Skeletal muscle tissue (tissue), 4 donors: ENCODE measurements around the gene GNL3L. TPM values are rescaled to one million over a fixed set of nuclear protein-coding genes. Genes with fewer than 3 reads are reported as not detected.
"Not testable (repeated sequence)": the region's sequence is repeated elsewhere in the genome, so short reads cannot be mapped to it uniquely, and the experiment has no call there.

Experiments used
- H3K27ac ChIP-seq: one replicate; pipeline ENCODE4 v1.7.0; 2013; ENCODE audit warnings: mild to moderate bottlenecking, low read depth, low read length, inconsistent platforms
- H3K27me3 ChIP-seq, 3 donors: one replicate each; pipeline ENCODE4 v1.7.0; 2013; ENCODE audit warnings: low read length in 3 of 3; ENCODE audit not compliant: control insufficient read depth in 3 of 3, insufficient read depth in 3 of 3
- H3K36me3 ChIP-seq, 3 donors: one replicate each; pipeline ENCODE4 v1.7.0; 2013; ENCODE audit warnings: low read length in 3 of 3; ENCODE audit not compliant: control insufficient read depth in 3 of 3, insufficient read depth in 3 of 3
- H3K4me1 ChIP-seq, 3 donors: one replicate each; pipeline ENCODE4 v1.7.0; 2013; ENCODE audit warnings: low read length in 3 of 3, mild to moderate bottlenecking in 3 of 3; ENCODE audit not compliant: control insufficient read depth in 3 of 3, insufficient read depth in 3 of 3
- H3K4me3 ChIP-seq, 3 donors: one replicate each; pipeline ENCODE4 v1.7.0; 2013; ENCODE audit warnings: low read length in 3 of 3
- H3K9ac ChIP-seq, 3 donors: one replicate each; pipeline ENCODE4 v1.7.0; 2013; ENCODE audit warnings: low read length in 3 of 3, mild to moderate bottlenecking in 3 of 3, moderate library complexity in 2 of 3, low read depth in 1 of 3
- H3K9me3 ChIP-seq, 3 donors: one replicate each; pipeline ENCODE4 v1.7.0; 2013; ENCODE audit warnings: low read length in 3 of 3; ENCODE audit not compliant: control insufficient read depth in 3 of 3
- total RNA-seq: library from RNA; depleted of rRNA; stranded (reverse); fragments of >200 nt; gene quantifications from one replicate; pipeline ENCODE4 v1.2.3, GENCODE V29; 2014
- donor health status: Osteomylitis.

The GNL3L gene
- total RNA-seq, 1 donor from 2014 or later: 20.9 TPM

GRCh38 chrX:54551801-54552200 lies 21.8 kb downstream of the GNL3L start:
- H3K9me3 ChIP-seq: no peaks in the 10 kb centered on the region
- no peaks in the 10 kb centered on the region for H3K4me1 ChIP-seq
- no peak overlapping the region for H3K9ac ChIP-seq
- no peaks in the 10 kb centered on the region for H3K27me3 ChIP-seq
- H3K36me3 ChIP-seq: peaks cover 42 to 48% (median 47%) of the 10 kb centered on the region in 3 donors
- H3K27ac ChIP-seq: no peak overlapping the region
- no peak overlapping the region for H3K4me3 ChIP-seq

GRCh38 chrX:54555006-54555405 lies 25.0 kb downstream of the GNL3L start:
- H3K9ac ChIP-seq, H3K27ac ChIP-seq, H3K9me3 ChIP-seq, H3K4me1 ChIP-seq, H3K27me3 ChIP-seq, H3K4me3 ChIP-seq: not testable (repeated sequence)
- peaks cover 27 to 39% (median 38%) of the 10 kb centered on the region in 3 donors for H3K36me3 ChIP-seq

DNA sequence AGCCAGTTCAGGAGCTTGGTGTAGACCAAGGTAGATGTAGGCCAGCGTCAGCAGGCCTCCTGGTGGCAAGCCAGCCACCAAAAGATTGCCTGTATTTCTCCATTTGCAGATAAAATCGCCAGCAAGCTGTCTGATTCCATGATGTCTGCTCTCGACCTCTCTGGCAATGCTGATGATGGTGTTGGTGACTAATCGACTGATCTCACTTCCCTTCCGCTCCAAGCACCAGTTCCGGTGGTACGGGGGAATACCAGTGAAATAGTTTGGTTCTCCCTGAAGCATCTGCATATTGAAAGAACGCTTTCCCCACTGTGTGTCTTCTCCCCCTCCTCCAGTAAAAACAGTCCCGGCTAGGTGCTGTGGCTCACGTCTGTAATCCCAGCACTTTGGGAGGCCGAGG lies 30.4 kb downstream of the GNL3L start:
- no peaks in the 10 kb centered on the region for H3K9me3 ChIP-seq
- no peaks in the 10 kb centered on the region for H3K27me3 ChIP-seq
- no peak overlapping the region for H3K4me3 ChIP-seq
- H3K9ac ChIP-seq: no peak overlapping the region
- H3K36me3 ChIP-seq: peaks cover 16 to 27% (median 23%) of the 10 kb centered on the region in 3 donors
- H3K4me1 ChIP-seq: no peaks in the 10 kb centered on the region
- H3K27ac ChIP-seq: no peak overlapping the region

- Histone ChIP-seq H3K36me3 (peaks cover 14 to 24% (median 19%) of the 10 kb centered on the region in 3 donors), H3K9me3 (no peaks in the 10 kb centered on the region), H3K4me3 (no peak overlapping the region), H3K27ac (no peak overlapping the region), H3K9ac (no peak overlapping the region), H3K4me1 (no peaks in the 10 kb centered on the region), H3K27me3 (no peaks in the 10 kb centered on the region)
Measured at GRCh38 chrX:54561622-54562021, 31.6 kb downstream of the GNL3L start.

GRCh38 chrX:54564936-54565335 lies 34.9 kb downstream of the GNL3L start:
- Histone ChIP-seq H3K27me3 (no peaks in the 10 kb centered on the region), H3K9me3 (peaks cover 0 to 3% (median 0%) of the 10 kb centered on the region in 3 donors), H3K4me3 (no peak overlapping the region), H3K4me1 (no peaks in the 10 kb centered on the region), H3K27ac (no peak overlapping the region), H3K36me3 (peaks cover 8 to 13% (median 9%) of the 10 kb centered on the region in 3 donors), H3K9ac (no peak overlapping the region)

- Histone ChIP-seq H3K9me3 (peaks cover 0 to 8% (median 0%) of the 10 kb centered on the region in 3 donors), H3K4me3 (no peak overlapping the region), H3K4me1 (no peaks in the 10 kb centered on the region), H3K9ac (no peak overlapping the region), H3K36me3 (peaks cover 0 to 2% (median 0%) of the 10 kb centered on the region in 3 donors), H3K27me3 (no peaks in the 10 kb centered on the region), H3K27ac (no peak overlapping the region)
Measured at GRCh38 chrX:54570332-54570731, 40.3 kb downstream of the GNL3L start.

- not testable (repeated sequence) for H3K4me3 ChIP-seq, H3K4me1 ChIP-seq, H3K36me3 ChIP-seq, H3K27ac ChIP-seq, H3K27me3 ChIP-seq, H3K9ac ChIP-seq, H3K9me3 ChIP-seq
Measured at GRCh38 chrX:54572641-54573040, 42.6 kb downstream of the GNL3L start.

DNA sequence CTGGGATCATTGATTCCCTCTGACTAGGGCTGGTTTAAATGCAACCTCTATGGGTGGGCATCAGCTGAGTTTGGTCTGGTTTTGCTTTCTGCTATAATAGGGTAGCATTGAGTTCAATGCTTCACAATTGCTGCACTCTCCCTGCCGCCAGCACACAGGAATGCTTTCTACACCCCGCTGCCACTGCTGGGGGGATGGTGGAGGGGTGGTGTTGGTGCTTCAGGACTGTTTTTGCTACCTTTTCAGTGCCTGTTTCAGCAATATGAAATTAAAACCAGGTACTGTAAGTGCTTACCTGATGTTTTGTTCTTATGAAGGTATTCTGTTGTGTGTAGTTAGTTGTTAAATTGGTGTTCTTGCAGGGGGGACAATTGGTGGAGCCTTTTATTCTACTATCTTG lies 67.7 kb downstream of the GNL3L start:
- Histone ChIP-seq H3K27me3 (no peaks in the 10 kb centered on the region), H3K27ac (no peak overlapping the region), H3K9me3 (no peaks in the 10 kb centered on the region), H3K4me1 (no peaks in the 10 kb centered on the region), H3K4me3 (no peak overlapping the region), H3K36me3 (no peaks in the 10 kb centered on the region), H3K9ac (no peak overlapping the region)

DNA sequence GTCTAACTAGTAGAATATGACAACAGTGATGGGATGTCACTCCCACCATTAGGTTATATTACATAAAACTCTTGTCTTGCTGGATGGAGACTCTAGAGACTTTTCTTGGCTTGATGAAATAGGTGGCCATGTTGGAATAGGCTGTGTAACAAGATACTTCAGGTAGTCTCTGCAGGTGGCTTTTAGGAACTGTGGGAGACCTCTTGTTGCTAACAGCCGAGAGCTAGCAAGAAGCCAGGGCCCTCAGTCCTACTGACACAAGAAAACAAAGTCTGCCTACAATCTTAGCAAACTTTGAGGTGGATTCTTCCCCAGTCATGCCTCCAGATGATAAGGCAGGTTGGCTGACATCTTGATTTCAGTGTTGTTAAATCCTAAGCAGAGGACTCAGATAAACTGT lies 72.5 kb downstream of the GNL3L start:
- Histone ChIP-seq H3K4me1 (no peaks in the 10 kb centered on the region), H3K27me3 (no peaks in the 10 kb centered on the region), H3K27ac (no peak overlapping the region), H3K9me3 (no peaks in the 10 kb centered on the region), H3K36me3 (no peaks in the 10 kb centered on the region), H3K4me3 (no peak overlapping the region), H3K9ac (no peak overlapping the region)
